ENCODE results near the gene WARS2.

The WARS2 gene

GRCh38 chr1:118986555-118987467 is 153.6 kb downstream of the WARS2 start:
- in situ Hi-C loops (cut with MboI; ENCODE audit: low sequenced_read_pairs): no loop called here

DNA sequence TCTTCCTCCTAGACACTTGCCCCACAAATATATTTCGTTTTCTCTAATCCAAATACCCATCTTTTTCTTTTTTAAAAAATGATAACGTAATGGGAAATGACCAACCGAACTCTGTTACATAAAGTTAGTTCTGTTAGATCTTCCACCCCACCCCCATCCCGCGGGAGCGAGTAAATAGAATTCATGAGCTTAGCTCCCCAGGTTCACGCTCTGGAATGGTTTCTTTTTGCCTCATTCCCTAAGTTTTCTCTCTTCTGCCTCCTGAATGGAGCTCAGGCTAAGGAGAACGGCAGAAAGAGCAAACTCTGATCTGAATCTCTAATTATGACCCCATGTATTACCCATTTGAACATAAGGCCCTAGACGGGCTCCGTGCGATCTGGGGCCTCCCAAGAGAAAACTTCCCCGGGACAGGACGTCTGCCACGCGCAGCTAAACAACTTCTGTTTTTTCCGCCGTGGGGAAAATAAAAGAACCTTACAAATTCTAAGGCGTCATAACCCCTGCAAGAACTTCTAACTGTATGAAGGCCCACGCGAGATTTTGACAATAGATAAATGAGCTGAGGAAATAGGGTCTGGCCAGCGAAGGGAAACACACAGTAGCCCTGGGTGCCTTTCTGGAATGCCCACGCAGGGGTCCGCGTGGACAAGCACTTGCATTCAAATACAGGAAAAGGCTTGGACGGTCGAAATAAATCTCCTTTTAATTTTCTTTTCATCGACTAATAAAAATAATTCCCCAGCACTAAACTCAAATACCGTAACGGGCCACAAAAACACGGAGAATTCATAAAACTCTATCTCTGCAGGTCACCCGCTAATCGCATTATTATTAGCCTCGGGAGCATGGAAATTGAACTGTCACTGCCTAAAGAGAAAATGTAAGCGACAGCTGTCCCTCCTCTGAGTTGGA is 154.6 kb downstream of the WARS2 start:
- in situ Hi-C loops (cut with MboI; ENCODE audit: low sequenced_read_pairs): no loop called here

- in situ Hi-C loops (cut with MboI; ENCODE audit: low sequenced_read_pairs): no loop called here
Observed at GRCh38 chr1:118984722-118985639, 155.5 kb downstream of the WARS2 start.

DNA sequence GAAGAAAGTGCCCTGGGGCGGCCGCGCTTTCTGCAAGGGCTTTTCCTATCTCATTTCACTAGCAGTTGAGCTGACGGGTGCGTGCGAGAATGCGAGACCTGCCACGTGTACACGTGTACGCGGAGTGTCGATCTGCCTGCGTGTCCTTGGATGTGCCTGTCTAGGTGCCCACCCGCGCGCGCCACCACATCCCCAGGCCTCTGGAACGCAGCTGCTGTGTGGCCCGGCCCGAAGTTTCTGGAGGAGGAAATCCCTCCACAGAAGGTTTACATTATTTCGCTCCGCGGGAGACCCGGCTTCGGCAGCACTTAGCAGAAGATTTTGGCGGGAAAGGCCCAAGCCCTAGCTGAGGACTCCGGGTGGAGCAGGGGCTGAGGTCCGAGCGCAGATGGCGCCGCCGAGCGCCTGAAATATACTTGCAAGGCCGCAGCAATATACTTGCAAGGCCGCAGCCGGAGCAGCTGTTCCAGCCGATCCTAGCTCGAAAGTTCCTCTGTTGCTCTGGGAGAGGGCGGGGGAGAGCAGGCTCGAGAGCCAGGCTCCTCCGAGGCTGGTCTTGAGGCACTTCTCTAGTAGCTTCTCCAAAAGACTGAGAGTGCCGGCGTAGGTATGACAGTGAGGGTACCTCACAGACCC is 156.2 kb downstream of the WARS2 start:
- in situ Hi-C loops (cut with MboI; ENCODE audit: low sequenced_read_pairs): no loop called here

GRCh38 chr1:118983558-118984041 is 156.9 kb downstream of the WARS2 start:
- in situ Hi-C loops (cut with MboI; ENCODE audit: low sequenced_read_pairs): no loop called here

DNA sequence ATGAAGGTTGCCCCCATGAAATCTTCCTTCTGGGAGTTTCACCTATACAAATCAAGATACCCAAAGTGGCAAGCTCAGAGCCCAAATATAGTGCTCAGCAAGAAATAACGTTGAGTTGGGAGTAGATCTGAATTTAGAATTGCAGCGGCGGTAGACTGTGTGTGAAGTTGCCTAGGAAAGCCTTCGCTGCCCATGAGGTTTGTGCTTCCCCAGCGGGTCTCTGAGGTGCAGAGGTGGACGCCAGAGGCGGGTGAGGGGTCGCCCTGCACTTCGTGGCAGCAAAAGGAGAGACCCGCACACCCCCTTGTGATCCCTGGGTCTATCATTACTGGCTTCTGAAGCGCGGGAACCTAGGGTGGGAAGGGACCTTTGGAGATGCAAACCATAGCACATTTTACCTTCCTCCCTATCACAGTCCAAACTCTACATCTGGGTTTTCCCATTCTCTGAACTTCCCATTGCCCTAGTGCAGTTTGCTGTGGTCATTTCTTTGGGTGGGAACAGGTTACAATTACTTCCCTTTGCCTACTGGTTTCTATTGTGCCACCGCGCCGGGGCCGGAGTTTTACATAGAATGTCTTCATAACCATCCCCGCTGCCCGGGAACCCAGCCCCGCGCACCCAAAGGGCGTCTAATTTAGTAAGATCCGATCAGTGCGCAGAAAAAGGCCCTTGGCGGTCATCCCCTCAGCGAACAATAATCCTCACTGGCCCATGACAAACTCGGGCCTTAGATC is 157.5 kb downstream of the WARS2 start:
- in situ Hi-C loops (cut with MboI; ENCODE audit: low sequenced_read_pairs): no loop called here

DNA sequence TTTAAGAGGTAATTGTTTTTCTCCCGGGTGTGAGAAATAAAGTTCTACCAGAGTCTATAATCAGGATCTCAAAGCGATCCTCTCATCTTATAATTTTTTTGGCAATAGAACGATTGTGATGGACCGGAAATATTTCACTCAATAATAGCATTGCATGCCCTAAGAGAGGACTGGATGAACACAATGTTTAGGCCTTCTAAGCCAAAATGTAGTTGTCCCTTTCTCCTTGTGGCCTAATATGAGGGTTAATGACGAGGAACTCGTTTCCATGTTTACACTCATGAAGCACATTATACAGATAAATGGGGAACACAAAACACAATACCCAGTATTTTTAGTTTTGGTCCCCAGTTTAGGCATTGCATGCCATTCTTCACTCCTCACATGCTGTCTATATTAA is 158.2 kb downstream of the WARS2 start:
- in situ Hi-C loops (cut with MboI; ENCODE audit: low sequenced_read_pairs): no loop called here

DNA sequence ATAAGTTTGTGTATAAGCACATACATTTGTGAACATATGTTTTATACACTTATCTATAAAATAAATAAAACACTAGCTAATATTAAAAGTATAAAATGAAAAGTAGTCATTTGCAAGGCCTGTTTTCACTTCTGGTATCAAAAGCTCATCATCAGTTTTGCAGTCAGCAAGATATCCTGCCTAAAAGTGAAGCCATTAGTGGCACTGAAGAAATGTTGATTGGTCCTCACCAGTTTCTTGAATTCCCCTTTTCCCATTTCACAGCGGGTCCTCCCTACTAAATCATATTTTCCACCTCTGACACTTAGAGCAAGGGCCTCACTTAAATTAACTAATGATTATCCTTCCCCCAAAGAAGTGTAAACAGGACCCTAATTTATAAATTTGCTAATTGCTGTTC is 159.0 kb downstream of the WARS2 start:
- in situ Hi-C loops (cut with MboI; ENCODE audit: low sequenced_read_pairs): no loop called here

Measured in hTERT RPE-1 (cell line).